Adrenal gland (tissue), 5 donors: Measurements from ENCODE around the gene HCK.

Experiments used
- CTCF ChIP-seq, 6 experiments: fragments of 450-650 bp in 4 of 6; fragments of 200-600 bp in 2 of 6; sonication (generic) in 1 of 6; IDR thresholded peaks; 1 replicate in 5 of 6; 2 replicates in 1 of 6; pipeline versions ENCODE4 v1.5.1 to v1.8.0; 2016 to 2021; ENCODE audit warnings: antibody characterized with exemption in 6 of 6, mild to moderate bottlenecking in 2 of 6, moderate library complexity in 1 of 6
- POLR2A ChIP-seq, 2 donors: fragments of 450-650 bp; IDR thresholded peaks; one replicate each; pipeline ENCODE4 v1.6.1; 2017; ENCODE audit warnings: antibody characterized with exemption in 2 of 2, mild to moderate bottlenecking in 2 of 2, moderate library complexity in 1 of 2
- donor health status: DM: no; HTN: no; CAD: no.

- TF ChIP-seq CTCF (IDR thresholded peaks at IDR 0.05) (no peak), POLR2A (IDR thresholded peaks at IDR 0.05) (no peak)
Measured at GRCh38 chr20:32007787-32008616, 44.0 kb upstream of the HCK start.
